ENCODE data around the gene WWP2.

GRCh38 chr16:69725480-69726312 is 36.4 kb upstream of the WWP2 start:
- peak in 1 of 4 experiments; percentile 11 for TF ChIP-seq CTCF (IDR thresholded peaks at IDR 0.05)
- no peak for TF ChIP-seq POLR2A (IDR thresholded peaks at IDR 0.05)
- TF ChIP-seq EP300 (IDR thresholded peaks at IDR 0.05), result no peak

Data from sigmoid colon (tissue), 4 donors.